ENCODE results near the gene TIMM13. TPM values are rescaled to one million over a fixed set of nuclear protein-coding genes. Genes with fewer than 3 reads are reported as not detected.

The TIMM13 gene
- polyA plus RNA-seq, 1 donor (not counting 4 experiments of a cell fraction or from before 2014, with no cell fraction given): 45.0 TPM

DNA sequence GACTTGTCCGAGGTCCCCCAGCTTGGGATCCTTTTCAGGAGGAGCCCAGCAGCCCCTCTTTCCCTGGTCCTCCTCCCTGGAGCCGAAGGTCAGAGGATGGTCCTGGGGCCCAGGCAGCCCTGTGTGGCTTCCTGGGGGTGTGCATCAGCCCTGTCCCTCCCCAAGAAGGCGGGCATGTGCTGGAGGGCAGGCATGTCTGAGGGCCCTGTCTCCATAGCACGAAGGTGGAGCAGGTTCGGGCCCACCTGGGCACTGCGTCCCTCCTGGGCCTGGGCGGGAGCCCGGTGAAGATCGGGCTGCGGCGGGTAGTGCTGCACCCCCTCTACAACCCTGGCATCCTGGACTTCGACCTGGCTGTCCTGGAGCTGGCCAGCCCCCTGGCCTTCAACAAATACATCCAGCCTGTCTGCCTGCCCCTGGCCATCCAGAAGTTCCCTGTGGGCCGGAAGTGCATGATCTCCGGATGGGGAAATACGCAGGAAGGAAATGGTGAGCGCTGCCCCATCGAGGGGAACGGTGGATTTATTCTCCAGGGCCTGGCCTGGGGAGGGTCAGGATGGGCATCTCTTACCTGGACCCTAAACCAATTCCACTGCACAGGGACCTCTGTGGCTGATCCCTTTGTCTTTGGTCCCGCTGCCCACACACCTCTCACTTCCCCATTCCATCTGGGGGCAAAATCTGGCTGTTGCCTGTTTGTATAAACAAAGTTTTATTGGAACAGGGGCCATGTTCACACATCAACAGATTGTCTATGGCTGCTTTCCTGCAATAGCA lies 10.9 kb downstream of the TIMM13 start:
- FAIRE-seq (no peak), DNase-seq (ENCODE audit: low read depth, low spot score) (no peak)
- Histone ChIP-seq H3K9ac (ENCODE audit: control insufficient read depth, extremely low read depth, insufficient read depth, low read length) (no peak overlapping the region), H3K4me1 (ENCODE audit: control insufficient read depth, extremely low read depth, insufficient read depth, low read length) (no peaks in the 10 kb centered on the region), H3K9me3 (ENCODE audit: control insufficient read depth, low read depth, low read length) (no peaks in the 10 kb centered on the region), H3K4me3 (ENCODE audit: control insufficient read depth in 2 of 3, extremely low read depth in 1 of 3, insufficient read depth in 2 of 3, low read depth in 1 of 3, low read length in 3 of 3) (no peak overlapping the region), H2AFZ (ENCODE audit: control insufficient read depth, low read length) (no peak overlapping the region), H3K27ac (ENCODE audit: control insufficient read depth, insufficient read depth, low read length) (no peak overlapping the region), H4K20me1 (ENCODE audit: control insufficient read depth, extremely low read depth, insufficient read depth, low read length) (no peaks in the 10 kb centered on the region), H3K4me2 (ENCODE audit: control insufficient read depth, extremely low read depth, insufficient read depth, low read depth, low read length) (no peak overlapping the region), H3K9me1 (ENCODE audit: control insufficient read depth, extremely low read depth, insufficient read depth, low read length) (no peaks in the 10 kb centered on the region), H3K36me3 (ENCODE audit: control insufficient read depth in 2 of 2, extremely low read depth in 1 of 2, insufficient read depth in 2 of 2, low read length in 2 of 2) (peaks cover 5 to 15% of the 10 kb centered on the region in 2 experiments), H3K79me2 (ENCODE audit: control insufficient read depth, insufficient read depth, low read length) (no peaks in the 10 kb centered on the region), H3K27me3 (ENCODE audit: control insufficient read depth, extremely low read depth, insufficient read depth, low read length) (no peaks in the 10 kb centered on the region)
- dilution Hi-C loops (cut with MboI; ENCODE audit: extremely low pct_ligation_motif_present, low sequenced_read_pairs): no loop called here
- TF ChIP-seq, protein P1, sequence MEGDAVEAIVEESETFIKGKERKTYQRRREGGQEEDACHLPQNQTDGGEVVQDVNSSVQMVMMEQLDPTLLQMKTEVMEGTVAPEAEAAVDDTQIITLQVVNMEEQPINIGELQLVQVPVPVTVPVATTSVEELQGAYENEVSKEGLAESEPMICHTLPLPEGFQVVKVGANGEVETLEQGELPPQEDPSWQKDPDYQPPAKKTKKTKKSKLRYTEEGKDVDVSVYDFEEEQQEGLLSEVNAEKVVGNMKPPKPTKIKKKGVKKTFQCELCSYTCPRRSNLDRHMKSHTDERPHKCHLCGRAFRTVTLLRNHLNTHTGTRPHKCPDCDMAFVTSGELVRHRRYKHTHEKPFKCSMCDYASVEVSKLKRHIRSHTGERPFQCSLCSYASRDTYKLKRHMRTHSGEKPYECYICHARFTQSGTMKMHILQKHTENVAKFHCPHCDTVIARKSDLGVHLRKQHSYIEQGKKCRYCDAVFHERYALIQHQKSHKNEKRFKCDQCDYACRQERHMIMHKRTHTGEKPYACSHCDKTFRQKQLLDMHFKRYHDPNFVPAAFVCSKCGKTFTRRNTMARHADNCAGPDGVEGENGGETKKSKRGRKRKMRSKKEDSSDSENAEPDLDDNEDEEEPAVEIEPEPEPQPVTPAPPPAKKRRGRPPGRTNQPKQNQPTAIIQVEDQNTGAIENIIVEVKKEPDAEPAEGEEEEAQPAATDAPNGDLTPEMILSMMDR (optimal IDR thresholded peaks at IDR 0.05 in 1 of 3, IDR thresholded peaks at IDR 0.05 in 1 of 3, conservative IDR thresholded peaks at IDR 0.05 in 1 of 3; ENCODE audit: extremely low read depth in 1 of 3, insufficient read depth in 2 of 3, low read length in 3 of 3): no peak
- no peak for TF ChIP-seq EZH2 (IDR thresholded peaks at IDR 0.05; ENCODE audit: low read length)

- DNase-seq (ENCODE audit: low read depth, low spot score): no peak
- Histone ChIP-seq H2AFZ (ENCODE audit: control insufficient read depth, low read length) (no peak overlapping the region), H3K27me3 (ENCODE audit: control insufficient read depth, extremely low read depth, insufficient read depth, low read length) (no peaks in the 10 kb centered on the region), H4K20me1 (ENCODE audit: control insufficient read depth, extremely low read depth, insufficient read depth, low read length) (no peaks in the 10 kb centered on the region), H3K4me2 (ENCODE audit: control insufficient read depth, extremely low read depth, insufficient read depth, low read depth, low read length) (no peak overlapping the region), H3K9me3 (ENCODE audit: control insufficient read depth, low read depth, low read length) (no peaks in the 10 kb centered on the region), H3K9me1 (ENCODE audit: control insufficient read depth, extremely low read depth, insufficient read depth, low read length) (no peaks in the 10 kb centered on the region), H3K27ac (ENCODE audit: control insufficient read depth, insufficient read depth, low read length) (no peak overlapping the region), H3K4me1 (ENCODE audit: control insufficient read depth, extremely low read depth, insufficient read depth, low read length) (no peaks in the 10 kb centered on the region), H3K4me3 (ENCODE audit: control insufficient read depth in 2 of 3, extremely low read depth in 1 of 3, insufficient read depth in 2 of 3, low read depth in 1 of 3, low read length in 3 of 3) (no peak overlapping the region), H3K9ac (ENCODE audit: control insufficient read depth, extremely low read depth, insufficient read depth, low read length) (no peak overlapping the region), H3K79me2 (ENCODE audit: control insufficient read depth, insufficient read depth, low read length) (no peaks in the 10 kb centered on the region), H3K36me3 (ENCODE audit: control insufficient read depth in 2 of 2, extremely low read depth in 1 of 2, insufficient read depth in 2 of 2, low read length in 2 of 2) (peaks cover 5 to 15% of the 10 kb centered on the region in 2 experiments)
- no peak for FAIRE-seq
- no peak for TF ChIP-seq EZH2 (IDR thresholded peaks at IDR 0.05; ENCODE audit: low read length)
- TF ChIP-seq, protein P1 (optimal IDR thresholded peaks at IDR 0.05 in 1 of 3, IDR thresholded peaks at IDR 0.05 in 1 of 3, conservative IDR thresholded peaks at IDR 0.05 in 1 of 3; ENCODE audit: extremely low read depth in 1 of 3, insufficient read depth in 2 of 3, low read length in 3 of 3): no peak
- dilution Hi-C loops (cut with MboI; ENCODE audit: extremely low pct_ligation_motif_present, low sequenced_read_pairs): no loop called here
Measured at GRCh38 chr19:2415973-2416319, 11.4 kb downstream of the TIMM13 start.
